ENCODE measurements around the gene SLC26A4. TPM values are rescaled to one million over a fixed set of nuclear protein-coding genes. Genes with fewer than 3 reads are reported as not detected.
A peak's percentile ranks its signal among the peaks of the same experiment; 100 is the strongest.

Gene SLC26A4
- total and polyA plus RNA-seq, 10 of the 15 experiments (the other 5 are each of a cell fraction or from before 2014, with no cell fraction given): 0.01 to 0.18 (median 0.08) TPM; not detected in 5

GRCh38 chr7:107723255-107723654, 62.6 kb downstream of the SLC26A4 start:
- POLR2A ChIA-PET: no interaction called here
- no peak for TF ChIP-seq TBL1XR1 (IDR thresholded peaks at IDR 0.05; ENCODE audit: low read depth, low read length)
- ATAC-seq: no peak
- no peaks in the 10 kb centered on the region for H3K4me1 ChIP-seq (ENCODE audit: control insufficient read depth, insufficient read depth, low read length)
- RAD21 ChIA-PET (ENCODE audit: unreplicated experiment): interaction anchor here (0.6 to 2.5 kb wide), 5 partner anchors 141 to 576 kb away, joined by 3 to 15 read pairs (median 3); no protein-coding TSS in a partner anchor
- H2AFZ ChIP-seq (ENCODE audit: control insufficient read depth, low read depth, low read length): no peak overlapping the region
- SMC1A ChIA-PET (ENCODE audit: uncharacterized antibody, unreplicated experiment): interaction anchor here (0.9 to 4.2 kb wide), 3 partner anchors 11 to 576 kb away, joined by 3 to 23 read pairs (median 3); no protein-coding TSS in a partner anchor
- no peaks in the 10 kb centered on the region for H3K79me2 ChIP-seq (ENCODE audit: control insufficient read depth, insufficient read depth, low read length)
- no TSS peak for BruUV-seq (replicated peaks)
- no peaks in the 10 kb centered on the region for H3K36me3 ChIP-seq (ENCODE audit: control insufficient read depth in 2 of 2, insufficient read depth in 2 of 2, low read length in 1 of 2)
- FAIRE-seq: no peak
- H3K27ac ChIP-seq (ENCODE audit: control insufficient read depth, insufficient read depth): no peak overlapping the region
- no peak overlapping the region for H3K9ac ChIP-seq (ENCODE audit: control insufficient read depth, insufficient read depth, low read length)
- DNase-seq (ENCODE audit: low read depth, low spot score): no peak
- no peak overlapping the region for H3K4me3 ChIP-seq
- no peaks in the 10 kb centered on the region for H3K27me3 ChIP-seq (replicated peaks in 1 of 2; ENCODE audit: control insufficient read depth in 2 of 2, insufficient read depth in 2 of 2, low read length in 1 of 2)
- intact Hi-C loops (cut with micrococcal nuclease; ENCODE audit: unreplicated experiment) (loop anchor here (10.0 kb wide), 2 partner anchors 138 to 778 kb away; partner anchors contain the start of gene BCAP29), in situ Hi-C loops (cut with MboI) (loop anchor here (10.0 kb wide), 2 partner anchors 518 to 928 kb away; no protein-coding TSS in a partner anchor)
- H4K20me1 ChIP-seq (ENCODE audit: control insufficient read depth, insufficient read depth): no peaks in the 10 kb centered on the region
- WGBS (ENCODE audit: insufficient coverage, insufficient replicate concordance, low lambda C conversion rate, missing lambda C conversion rate): 18% methylated on average over 2 of the region's 2 CpGs
- CTCF ChIA-PET: interaction anchor here (0.7 to 6.9 kb wide), 8 partner anchors 10 to 573 kb away, joined by 3 to 63 read pairs (median 3); no protein-coding TSS in a partner anchor
- H3K9me3 ChIP-seq (replicated peaks; ENCODE audit: control insufficient read depth, insufficient read depth, low read length): no peaks in the 10 kb centered on the region
- H3K4me2 ChIP-seq (ENCODE audit: control insufficient read depth, insufficient read depth): no peak overlapping the region

- peak; percentile 93 for FAIRE-seq
- Histone ChIP-seq H3K9ac (ENCODE audit: control insufficient read depth, insufficient read depth, low read length) (no peak overlapping the region), H3K9me3 (replicated peaks; ENCODE audit: control insufficient read depth, insufficient read depth, low read length) (no peaks in the 10 kb centered on the region), H3K4me1 (ENCODE audit: control insufficient read depth, insufficient read depth, low read length) (no peaks in the 10 kb centered on the region), H3K27me3 (replicated peaks in 1 of 2; ENCODE audit: control insufficient read depth in 2 of 2, insufficient read depth in 2 of 2, low read length in 1 of 2) (no peaks in the 10 kb centered on the region), H3K36me3 (ENCODE audit: control insufficient read depth in 2 of 2, insufficient read depth in 2 of 2, low read length in 1 of 2) (no peaks in the 10 kb centered on the region), H3K27ac (ENCODE audit: control insufficient read depth, insufficient read depth) (no peak overlapping the region), H3K4me3 (no peak overlapping the region), H3K79me2 (ENCODE audit: control insufficient read depth, insufficient read depth, low read length) (no peaks in the 10 kb centered on the region), H4K20me1 (ENCODE audit: control insufficient read depth, insufficient read depth) (no peaks in the 10 kb centered on the region), H3K4me2 (ENCODE audit: control insufficient read depth, insufficient read depth) (no peak overlapping the region), H2AFZ (ENCODE audit: control insufficient read depth, low read depth, low read length) (no peak overlapping the region)
- BruUV-seq (replicated peaks): no TSS peak
- in situ Hi-C loops (cut with MboI): loop anchor here (5.0 to 10.0 kb wide), 3 partner anchors 273 to 930 kb away; no protein-coding TSS in a partner anchor
- SMC1A ChIA-PET (ENCODE audit: uncharacterized antibody, unreplicated experiment): interaction anchor here (0.6 to 4.2 kb wide), 7 partner anchors 17 to 576 kb away, joined by 3 to 23 read pairs (median 3); partner anchors contain the start of gene HBP1
- CTCF ChIA-PET: interaction anchor here (0.7 to 6.9 kb wide), 9 partner anchors 9 to 578 kb away, joined by 3 to 63 read pairs (median 3); partner anchors contain the start of gene CBLL1
- POLR2A ChIA-PET: no interaction called here
- ATAC-seq: peak; percentile 61
- RAD21 ChIA-PET (ENCODE audit: unreplicated experiment): interaction anchor here (0.6 to 2.5 kb wide), 6 partner anchors 27 to 578 kb away, joined by 3 to 15 read pairs (median 4); no protein-coding TSS in a partner anchor
- intact Hi-C loops (cut with micrococcal nuclease; ENCODE audit: unreplicated experiment): loop anchor here (1.0 to 10.0 kb wide), 5 partner anchors 140 to 780 kb away; partner anchors contain the start of gene BCAP29
- WGBS (ENCODE audit: insufficient coverage, insufficient replicate concordance, low lambda C conversion rate, missing lambda C conversion rate): 25% methylated on average over 4 of the region's 4 CpGs
- DNase-seq (ENCODE audit: low read depth, low spot score): peak; percentile 12
- TF ChIP-seq STAT3 (IDR thresholded peaks at IDR 0.05; ENCODE audit: low read depth, low read length) (no peak), SMC3 (IDR thresholded peaks at IDR 0.05; ENCODE audit: borderline replicate concordance, low read length) (peak; percentile 77; the same call in 1 of the 2 replicates), ZNF24 (IDR thresholded peaks at IDR 0.05) (0 out of 2 replicates have a peak, but pooled peaks have one; percentile 29), SRF (IDR thresholded peaks at IDR 0.05; ENCODE audit: low read depth in 2 of 2, low read length in 2 of 2) (no peak), TCF12 (IDR thresholded peaks at IDR 0.05; ENCODE audit: low read depth, low read length) (no peak), ZSCAN29 (IDR thresholded peaks at IDR 0.05) (no peak), RAD21 (IDR thresholded peaks at IDR 0.05; ENCODE audit: insufficient read depth, low read depth, low read length) (peak; percentile 81), CTCF (IDR thresholded peaks at IDR 0.05 in 2 of 3, conservative IDR thresholded peaks at IDR 0.05 in 1 of 3; ENCODE audit: control insufficient read depth in 2 of 3, extremely low read depth in 1 of 3, insufficient read depth in 1 of 3, low read depth in 3 of 3, low read length in 3 of 3) (peak; percentile 47 to 75 (median 54))
Measured at GRCh38 chr7:107725138-107725740, 64.6 kb downstream of the SLC26A4 start.
